ENCODE data around the gene SRP9.
"Not testable (repeated sequence)": the region's sequence is repeated elsewhere in the genome, so short reads cannot be mapped to it uniquely, and the experiment has no call there.

DNA sequence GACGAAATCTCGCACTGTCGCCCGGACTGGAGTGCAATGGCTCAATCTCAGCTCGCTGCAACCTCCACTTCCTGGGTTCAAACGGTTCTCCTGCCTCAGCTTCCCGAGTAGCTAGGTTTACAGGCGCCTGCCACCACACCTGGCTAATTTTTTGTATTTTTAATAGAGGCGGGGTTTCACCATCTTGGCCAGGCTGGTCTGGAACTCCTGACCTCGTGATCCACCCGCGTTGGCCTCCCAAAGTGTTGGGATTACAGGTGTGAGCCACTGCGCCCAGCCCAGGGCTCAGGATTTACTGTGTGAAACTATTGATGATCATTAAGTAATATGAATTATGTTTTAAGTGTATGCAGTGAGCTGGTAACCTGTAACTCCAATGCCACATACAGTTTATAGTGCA, 1.5 kb downstream of the SRP9 start:
- TF ChIP-seq, protein P1, sequence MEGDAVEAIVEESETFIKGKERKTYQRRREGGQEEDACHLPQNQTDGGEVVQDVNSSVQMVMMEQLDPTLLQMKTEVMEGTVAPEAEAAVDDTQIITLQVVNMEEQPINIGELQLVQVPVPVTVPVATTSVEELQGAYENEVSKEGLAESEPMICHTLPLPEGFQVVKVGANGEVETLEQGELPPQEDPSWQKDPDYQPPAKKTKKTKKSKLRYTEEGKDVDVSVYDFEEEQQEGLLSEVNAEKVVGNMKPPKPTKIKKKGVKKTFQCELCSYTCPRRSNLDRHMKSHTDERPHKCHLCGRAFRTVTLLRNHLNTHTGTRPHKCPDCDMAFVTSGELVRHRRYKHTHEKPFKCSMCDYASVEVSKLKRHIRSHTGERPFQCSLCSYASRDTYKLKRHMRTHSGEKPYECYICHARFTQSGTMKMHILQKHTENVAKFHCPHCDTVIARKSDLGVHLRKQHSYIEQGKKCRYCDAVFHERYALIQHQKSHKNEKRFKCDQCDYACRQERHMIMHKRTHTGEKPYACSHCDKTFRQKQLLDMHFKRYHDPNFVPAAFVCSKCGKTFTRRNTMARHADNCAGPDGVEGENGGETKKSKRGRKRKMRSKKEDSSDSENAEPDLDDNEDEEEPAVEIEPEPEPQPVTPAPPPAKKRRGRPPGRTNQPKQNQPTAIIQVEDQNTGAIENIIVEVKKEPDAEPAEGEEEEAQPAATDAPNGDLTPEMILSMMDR (IDR thresholded peaks at IDR 0.05), result not testable (repeated sequence)
- TF ChIP-seq POLR2A (IDR thresholded peaks at IDR 0.05), result not testable (repeated sequence)
